Liver (tissue), 9 donors: ENCODE results near the gene NKRF. TPM values are rescaled to one million over a fixed set of nuclear protein-coding genes. Genes with fewer than 3 reads are reported as not detected.

Experiments
- DNase-seq: peaks from one replicate; pipeline ENCODE4 v3.0.0-alpha.2; 2017; ENCODE audit warnings: low spot score
- H3K27ac ChIP-seq, 2 donors: one replicate each; pipeline ENCODE4 v1.7.0; 2013; ENCODE audit warnings: inconsistent platforms in 2 of 2, low read length in 2 of 2, control low read depth in 1 of 2, low read depth in 1 of 2, mild to moderate bottlenecking in 1 of 2
- H3K27me3 ChIP-seq, 4 donors: one replicate each; pipeline versions ENCODE4 v1.6.1 to v1.7.0; 2013; ENCODE audit warnings: low read length in 3 of 4, inconsistent platforms in 1 of 4, mild to moderate bottlenecking in 1 of 4, moderate library complexity in 1 of 4; ENCODE audit not compliant: control insufficient read depth in 4 of 4, insufficient read depth in 4 of 4
- H3K36me3 ChIP-seq, 4 donors: one replicate each; pipeline versions ENCODE4 v1.6.1 to v1.7.0; 2013; ENCODE audit warnings: low read length in 3 of 4, mild to moderate bottlenecking in 3 of 4, low read depth in 1 of 4, moderate library complexity in 1 of 4; ENCODE audit not compliant: control insufficient read depth in 4 of 4, insufficient read depth in 3 of 4
- H3K4me1 ChIP-seq, 4 donors: one replicate each; pipeline versions ENCODE4 v1.6.1 to v1.7.0; 2013; ENCODE audit warnings: low read length in 3 of 4, mild to moderate bottlenecking in 3 of 4, moderate library complexity in 1 of 4; ENCODE audit not compliant: control insufficient read depth in 4 of 4, insufficient read depth in 4 of 4
- H3K4me3 ChIP-seq, 3 donors: one replicate each; pipeline versions ENCODE4 v1.6.1 to v1.7.0; 2013; ENCODE audit warnings: low read length in 3 of 3, control low read depth in 1 of 3, low read depth in 1 of 3, mild to moderate bottlenecking in 1 of 3
- H3K9ac ChIP-seq, 2 donors: one replicate each; pipeline ENCODE4 v1.7.0; 2013; ENCODE audit warnings: low read length in 2 of 2, mild to moderate bottlenecking in 2 of 2, moderate library complexity in 2 of 2, control low read depth in 1 of 2, low read depth in 1 of 2
- H3K9me3 ChIP-seq, 4 donors: one replicate each; pipeline versions ENCODE4 v1.6.1 to v1.7.0; 2013; ENCODE audit warnings: low read length in 3 of 4; ENCODE audit not compliant: control insufficient read depth in 4 of 4
- EGR1 ChIP-seq, 2 donors: IDR thresholded peaks; 2 replicates each; pipeline ENCODE4 v1.6.1; 2016 to 2018; ENCODE audit warnings: antibody characterized with exemption in 2 of 2, low read depth in 2 of 2
- FOXA1 ChIP-seq: IDR thresholded peaks from 2 replicates; pipeline ENCODE4 v1.6.1; 2016; ENCODE audit warnings: antibody characterized with exemption
- GABPA ChIP-seq, 2 donors: IDR thresholded peaks in 1 of 2; conservative IDR thresholded peaks in 1 of 2; 2 replicates each; pipeline ENCODE4 v1.6.1; 2016; ENCODE audit warnings: antibody characterized with exemption in 2 of 2, mild to moderate bottlenecking in 1 of 2, moderate library complexity in 1 of 2
- HNF4A ChIP-seq, 2 donors: conservative IDR thresholded peaks; 2 replicates each; pipeline ENCODE4 v1.6.1; 2016; ENCODE audit warnings: antibody characterized with exemption in 2 of 2, mild to moderate bottlenecking in 2 of 2
- HNF4G ChIP-seq: IDR thresholded peaks from 2 replicates; pipeline ENCODE4 v1.6.1; 2016; ENCODE audit warnings: antibody characterized with exemption
- JUND ChIP-seq, 2 donors: IDR thresholded peaks; 2 replicates each; pipeline ENCODE4 v1.6.1; 2016; ENCODE audit warnings: antibody characterized with exemption in 2 of 2
- MAX ChIP-seq: IDR thresholded peaks from 2 replicates; pipeline ENCODE4 v1.6.1; 2016; ENCODE audit warnings: antibody characterized with exemption
- RAD21 ChIP-seq, 2 donors: IDR thresholded peaks; 2 replicates each; pipeline ENCODE4 v1.6.1; 2016; ENCODE audit warnings: antibody characterized with exemption in 2 of 2, mild to moderate bottlenecking in 2 of 2
- RXRA ChIP-seq, 2 donors: IDR thresholded peaks; 2 replicates each; pipeline ENCODE4 v1.6.1; 2017 to 2018; ENCODE audit warnings: antibody characterized with exemption in 2 of 2, mild to moderate bottlenecking in 1 of 2
- SP1 ChIP-seq: IDR thresholded peaks from 2 replicates; pipeline ENCODE4 v1.6.1; 2018; ENCODE audit warnings: antibody characterized with exemption, mild to moderate bottlenecking
- TAF1 ChIP-seq: conservative IDR thresholded peaks from 2 replicates; pipeline ENCODE4 v1.6.1; 2016; ENCODE audit warnings: antibody characterized with exemption, mild to moderate bottlenecking
- YY1 ChIP-seq: IDR thresholded peaks from 2 replicates; pipeline ENCODE4 v1.6.1; 2016; ENCODE audit warnings: antibody characterized with exemption, mild to moderate bottlenecking
- ZBTB33 ChIP-seq: IDR thresholded peaks from 2 replicates; pipeline ENCODE4 v1.6.1; 2016; ENCODE audit warnings: antibody characterized with exemption
- WGBS: extraction: QIAGEN DNeasy Blood & Tissue Kit; methylation state at CpG from one replicate; pipeline ENCODE4 v1.1.7; 2013; 5-methylcytosine and 5-hydroxymethylcytosine counted together
- polyA plus RNA-seq, 2 donors: library from polyadenylated mRNA; stranded (reverse) in 1 of 2; unstranded in 1 of 2; fragments of 200-250 nt in 1 of 2; fragments of >200 nt in 1 of 2; fragmentation: Nextera tagmentation in 1 of 2; extraction: Ambion mirVana in 1 of 2; gene quantifications; one replicate each; pipeline versions ENCODE4 v1.2.1 to v1.2.3, GENCODE V29; 2013 to 2015
- total RNA-seq, 2 donors: library from RNA; depleted of rRNA; stranded (reverse); fragments of >200 nt; gene quantifications; one replicate each; pipeline ENCODE4 v1.2.3, GENCODE V29; 2014
- TF ChIP-seq, protein P1 (sequence below): IDR thresholded peaks from 2 replicates; pipeline ENCODE4 v1.6.1; 2016; ENCODE audit warnings: antibody characterized with exemption
- TF ChIP-seq, protein P2 (sequence below): IDR thresholded peaks from 2 replicates; pipeline ENCODE4 v1.6.1; 2016; ENCODE audit warnings: antibody characterized with exemption, mild to moderate bottlenecking
- TF ChIP-seq, protein P3 (sequence below): fragments of 150-350 bp; IDR thresholded peaks from 2 replicates; pipeline ENCODE4 v1.5.1; 2017; ENCODE audit warnings: improper control_type of control experiment, low read depth, low read length; ENCODE audit not compliant: missing input control
- donor health status: healthy.
- donor health status: healthy.
- donor health status: healthy.
- donor health status: healthy.
- donor health status: healthy.

Gene NKRF
- total and polyA plus RNA-seq, 4 donors: 1.3 to 3.4 (median 3.0) TPM

- H3K27ac ChIP-seq: no peak overlapping the region
- H3K9me3 ChIP-seq: no peaks in the 10 kb centered on the region
- no peak overlapping the region for H3K4me3 ChIP-seq
- no peak for DNase-seq
- H3K36me3 ChIP-seq: no peaks in the 10 kb centered on the region
- TF ChIP-seq FOXA1: no peak
- no peak for TF ChIP-seq HNF4G
- TF ChIP-seq TAF1: no peak
- no peak for TF ChIP-seq RAD21 (IDR thresholded peaks at IDR 0.05)
- TF ChIP-seq, protein P1, sequence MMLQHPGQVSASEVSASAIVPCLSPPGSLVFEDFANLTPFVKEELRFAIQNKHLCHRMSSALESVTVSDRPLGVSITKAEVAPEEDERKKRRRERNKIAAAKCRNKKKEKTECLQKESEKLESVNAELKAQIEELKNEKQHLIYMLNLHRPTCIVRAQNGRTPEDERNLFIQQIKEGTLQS: no peak
- no peak for TF ChIP-seq RXRA (IDR thresholded peaks at IDR 0.05)
- TF ChIP-seq GABPA (IDR thresholded peaks at IDR 0.05 in 1 of 2, conservative IDR thresholded peaks at IDR 0.05 in 1 of 2): no peak
- TF ChIP-seq EGR1 (IDR thresholded peaks at IDR 0.05; ENCODE audit: low read depth in 2 of 2): no peak
- no peaks in the 10 kb centered on the region for H3K27me3 ChIP-seq
- H3K4me1 ChIP-seq: no peaks in the 10 kb centered on the region
- no peak overlapping the region for H3K9ac ChIP-seq
- 72% methylated on average over 2 of the region's 2 CpGs for WGBS
Observed at GRCh38 chrX:119583431-119584059, 22.7 kb downstream of the NKRF start.

GRCh38 chrX:119579414-119579813, 26.8 kb downstream of the NKRF start:
- peaks cover 0 to 2% (median 0%) of the 10 kb centered on the region in 4 donors for H3K36me3 ChIP-seq
- no peak overlapping the region for H3K9ac ChIP-seq
- H3K9me3 ChIP-seq: no peaks in the 10 kb centered on the region
- no peak overlapping the region for H3K4me3 ChIP-seq
- peaks cover 0 to 6% (median 5%) of the 10 kb centered on the region in 4 donors for H3K4me1 ChIP-seq
- no peak for TF ChIP-seq ZBTB33
- DNase-seq: no peak
- H3K27ac ChIP-seq: no peak overlapping the region
- H3K27me3 ChIP-seq: no peaks in the 10 kb centered on the region

DNA sequence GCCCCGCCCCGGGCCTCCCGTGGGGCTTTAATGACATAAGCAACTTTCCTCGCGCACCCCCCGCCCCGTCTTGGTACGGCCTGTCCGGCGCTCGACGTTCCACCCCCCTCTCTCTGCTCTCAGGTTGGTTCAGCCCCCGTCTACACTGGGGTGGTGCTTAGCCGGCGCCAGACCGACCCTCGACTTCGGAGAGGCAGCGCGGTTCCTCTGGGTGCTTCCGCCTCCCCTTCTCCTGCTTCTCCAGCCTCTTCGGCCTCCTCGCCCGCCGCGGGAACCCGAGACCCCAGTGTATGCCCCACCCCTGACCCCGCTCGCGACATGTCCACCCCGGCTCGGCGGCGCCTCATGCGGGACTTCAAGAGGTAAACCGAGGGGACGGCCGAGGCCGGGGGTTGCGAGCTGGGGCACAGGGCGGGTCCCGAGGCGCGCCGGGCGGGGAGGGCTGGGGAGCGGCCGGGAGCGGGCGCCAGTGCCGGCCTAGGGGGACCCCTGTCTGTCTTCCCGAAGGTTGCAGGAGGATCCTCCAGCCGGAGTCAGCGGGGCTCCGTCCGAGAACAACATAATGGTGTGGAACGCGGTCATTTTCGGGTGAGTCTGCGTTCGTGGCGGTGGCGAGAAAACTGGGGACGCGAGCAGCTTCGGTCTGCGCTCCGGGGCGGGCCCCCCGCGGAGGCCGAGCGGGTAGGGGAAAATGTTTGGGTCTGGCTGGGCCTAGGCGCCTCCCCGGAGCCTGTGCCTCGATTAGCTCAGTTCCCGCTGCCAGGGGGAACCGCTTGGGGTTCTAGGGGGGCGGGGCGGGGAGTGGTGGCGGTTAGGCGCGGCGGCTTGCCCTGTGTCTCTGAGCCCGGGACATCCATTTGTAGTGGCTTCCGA, 31.6 kb downstream of the NKRF start, which contains the start of gene UBE2A:
Gene UBE2A (plus strand): TSS at position 170 of the 873 bp plus-strand sequence. CDS start 149 bp downstream, at position 319.
- no peaks in the 10 kb centered on the region for H3K27me3 ChIP-seq
- TF ChIP-seq YY1 (peak; percentile 21), SP1 (peak; percentile 33), RXRA (IDR thresholded peaks at IDR 0.05) (no peak), EGR1 (IDR thresholded peaks at IDR 0.05; ENCODE audit: low read depth in 2 of 2) (no peak), HNF4A (conservative IDR thresholded peaks at IDR 0.05) (peak in 1 of 2 donors; percentile 9), TAF1 (peak; percentile 86), JUND (IDR thresholded peaks at IDR 0.05) (no peak), MAX (peak; percentile 33)
- TF ChIP-seq, protein P2, sequence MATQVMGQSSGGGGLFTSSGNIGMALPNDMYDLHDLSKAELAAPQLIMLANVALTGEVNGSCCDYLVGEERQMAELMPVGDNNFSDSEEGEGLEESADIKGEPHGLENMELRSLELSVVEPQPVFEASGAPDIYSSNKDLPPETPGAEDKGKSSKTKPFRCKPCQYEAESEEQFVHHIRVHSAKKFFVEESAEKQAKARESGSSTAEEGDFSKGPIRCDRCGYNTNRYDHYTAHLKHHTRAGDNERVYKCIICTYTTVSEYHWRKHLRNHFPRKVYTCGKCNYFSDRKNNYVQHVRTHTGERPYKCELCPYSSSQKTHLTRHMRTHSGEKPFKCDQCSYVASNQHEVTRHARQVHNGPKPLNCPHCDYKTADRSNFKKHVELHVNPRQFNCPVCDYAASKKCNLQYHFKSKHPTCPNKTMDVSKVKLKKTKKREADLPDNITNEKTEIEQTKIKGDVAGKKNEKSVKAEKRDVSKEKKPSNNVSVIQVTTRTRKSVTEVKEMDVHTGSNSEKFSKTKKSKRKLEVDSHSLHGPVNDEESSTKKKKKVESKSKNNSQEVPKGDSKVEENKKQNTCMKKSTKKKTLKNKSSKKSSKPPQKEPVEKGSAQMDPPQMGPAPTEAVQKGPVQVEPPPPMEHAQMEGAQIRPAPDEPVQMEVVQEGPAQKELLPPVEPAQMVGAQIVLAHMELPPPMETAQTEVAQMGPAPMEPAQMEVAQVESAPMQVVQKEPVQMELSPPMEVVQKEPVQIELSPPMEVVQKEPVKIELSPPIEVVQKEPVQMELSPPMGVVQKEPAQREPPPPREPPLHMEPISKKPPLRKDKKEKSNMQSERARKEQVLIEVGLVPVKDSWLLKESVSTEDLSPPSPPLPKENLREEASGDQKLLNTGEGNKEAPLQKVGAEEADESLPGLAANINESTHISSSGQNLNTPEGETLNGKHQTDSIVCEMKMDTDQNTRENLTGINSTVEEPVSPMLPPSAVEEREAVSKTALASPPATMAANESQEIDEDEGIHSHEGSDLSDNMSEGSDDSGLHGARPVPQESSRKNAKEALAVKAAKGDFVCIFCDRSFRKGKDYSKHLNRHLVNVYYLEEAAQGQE: peak; percentile 62
- TF ChIP-seq, protein P3, sequence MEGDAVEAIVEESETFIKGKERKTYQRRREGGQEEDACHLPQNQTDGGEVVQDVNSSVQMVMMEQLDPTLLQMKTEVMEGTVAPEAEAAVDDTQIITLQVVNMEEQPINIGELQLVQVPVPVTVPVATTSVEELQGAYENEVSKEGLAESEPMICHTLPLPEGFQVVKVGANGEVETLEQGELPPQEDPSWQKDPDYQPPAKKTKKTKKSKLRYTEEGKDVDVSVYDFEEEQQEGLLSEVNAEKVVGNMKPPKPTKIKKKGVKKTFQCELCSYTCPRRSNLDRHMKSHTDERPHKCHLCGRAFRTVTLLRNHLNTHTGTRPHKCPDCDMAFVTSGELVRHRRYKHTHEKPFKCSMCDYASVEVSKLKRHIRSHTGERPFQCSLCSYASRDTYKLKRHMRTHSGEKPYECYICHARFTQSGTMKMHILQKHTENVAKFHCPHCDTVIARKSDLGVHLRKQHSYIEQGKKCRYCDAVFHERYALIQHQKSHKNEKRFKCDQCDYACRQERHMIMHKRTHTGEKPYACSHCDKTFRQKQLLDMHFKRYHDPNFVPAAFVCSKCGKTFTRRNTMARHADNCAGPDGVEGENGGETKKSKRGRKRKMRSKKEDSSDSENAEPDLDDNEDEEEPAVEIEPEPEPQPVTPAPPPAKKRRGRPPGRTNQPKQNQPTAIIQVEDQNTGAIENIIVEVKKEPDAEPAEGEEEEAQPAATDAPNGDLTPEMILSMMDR: peak; percentile 18
- no peaks in the 10 kb centered on the region for H3K9me3 ChIP-seq
- peak within 1 kb of the TSS; percentile 66 to 87 (median 67) for H3K4me3 ChIP-seq
- H3K36me3 ChIP-seq: peaks cover 0 to 2% (median 0%) of the 10 kb centered on the region in 4 donors
- peak within 1 kb of the TSS; percentile 82 to 83 for H3K27ac ChIP-seq
- H3K4me1 ChIP-seq: peaks cover 2 to 12% (median 9%) of the 10 kb centered on the region in 4 donors
- H3K9ac ChIP-seq: peak within 1 kb of the TSS; percentile 62 to 77
- WGBS: under 1% methylated on average over 86 of the region's 86 CpGs
- peak; percentile 87 for DNase-seq
